GM12873 (cell line): ENCODE measurements around the gene ADORA2A.

Source experiments
- CTCF ChIP-seq: IDR thresholded peaks from 2 replicates; pipeline ENCODE4 v1.5.1; 2012; ENCODE audit warnings: low read depth, mild to moderate bottlenecking, moderate library complexity, low read length, control low read depth; ENCODE audit not compliant: insufficient read depth; ENCODE audit errors: missing control alignments

ADORA2A gene

GRCh38 chr22:24424901-24425775, 2.3 kb upstream of the ADORA2A start:
- TF ChIP-seq CTCF = no peak

- no peak for TF ChIP-seq CTCF
Measured at GRCh38 chr22:24426436-24426835, 963 bp upstream of the ADORA2A start.

DNA sequence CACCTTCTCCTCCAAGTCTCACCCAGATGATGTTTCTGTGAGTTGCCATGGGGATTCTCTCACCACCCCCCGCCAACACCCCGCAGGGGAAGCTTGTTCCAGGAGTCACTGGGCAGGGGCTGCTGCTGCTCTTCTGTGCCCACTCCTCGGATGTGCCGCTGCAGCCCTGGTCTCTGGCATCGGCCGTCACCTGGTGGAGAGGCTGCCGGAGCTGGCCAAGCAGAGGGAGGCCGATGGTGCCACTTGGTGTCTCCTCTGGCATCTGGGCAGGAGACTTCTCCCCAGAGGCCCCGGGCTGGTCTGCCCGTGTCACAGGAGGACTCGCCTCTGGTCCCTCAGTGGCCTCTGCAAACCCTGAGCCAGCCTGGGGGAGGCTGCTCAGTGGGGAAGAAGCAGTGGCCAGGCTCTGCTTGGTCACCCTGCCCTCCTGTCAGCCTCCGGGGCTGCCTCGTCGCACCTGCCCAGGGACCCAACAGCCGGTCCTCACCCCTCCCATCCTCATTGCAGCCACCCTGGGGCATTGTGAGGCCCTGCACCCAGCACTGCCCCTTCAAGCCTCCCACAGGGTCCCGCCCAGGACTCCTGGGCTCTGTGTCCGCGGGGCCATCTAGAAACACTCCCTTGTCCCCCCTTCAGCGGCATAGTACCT, 424 bp upstream of the ADORA2A start:
- no peak for TF ChIP-seq CTCF

- TF ChIP-seq CTCF = no peak
Measured at GRCh38 chr22:24428751-24429410, 1.5 kb downstream of the ADORA2A start.

DNA sequence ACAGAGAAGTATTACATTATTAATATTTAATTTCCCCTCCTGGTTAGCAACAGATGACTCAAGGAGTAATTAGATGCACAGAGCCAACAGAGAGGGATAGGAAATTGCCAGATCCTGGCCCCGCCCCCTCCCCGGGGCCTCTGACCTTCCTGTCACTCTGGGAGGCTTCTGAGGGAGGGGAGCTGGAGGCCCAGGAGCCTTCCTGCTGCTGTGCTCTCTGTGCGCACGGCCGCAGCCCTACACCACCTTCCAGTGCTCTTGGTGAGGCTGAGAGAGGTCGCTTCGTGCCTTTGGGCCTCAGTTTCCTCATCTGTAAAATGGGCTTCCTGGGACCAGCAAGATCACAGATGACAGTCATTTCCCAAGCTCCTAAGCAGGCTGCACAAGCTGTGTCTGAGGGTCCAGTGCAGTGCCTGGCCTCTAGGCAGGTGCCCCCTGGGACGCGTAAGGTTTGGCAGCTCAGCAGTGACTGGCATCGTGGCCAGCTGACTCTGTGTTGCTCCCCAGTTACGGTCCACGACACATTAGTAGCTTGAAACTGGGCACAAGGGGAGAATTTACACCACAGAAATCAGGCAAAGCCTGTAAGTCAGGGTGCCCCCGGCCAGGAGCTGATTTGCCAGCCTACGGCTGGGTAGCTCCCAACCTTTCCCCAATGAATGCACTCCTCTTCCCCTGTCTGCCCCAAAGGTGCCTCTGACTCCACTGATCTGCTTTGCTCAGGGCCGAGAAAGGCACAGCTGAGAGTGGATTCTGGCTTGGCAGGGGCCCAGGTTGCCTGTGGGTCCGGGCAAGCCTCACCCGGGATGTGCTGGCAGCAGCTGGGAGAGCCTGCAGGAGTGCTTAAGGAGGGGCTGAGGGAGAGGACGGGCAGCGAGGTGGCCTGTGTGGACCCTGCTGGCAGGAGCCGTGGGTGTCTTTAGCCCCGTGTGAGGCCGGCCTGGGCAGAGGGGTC, 2.3 kb downstream of the ADORA2A start:
- TF ChIP-seq CTCF = no peak

DNA sequence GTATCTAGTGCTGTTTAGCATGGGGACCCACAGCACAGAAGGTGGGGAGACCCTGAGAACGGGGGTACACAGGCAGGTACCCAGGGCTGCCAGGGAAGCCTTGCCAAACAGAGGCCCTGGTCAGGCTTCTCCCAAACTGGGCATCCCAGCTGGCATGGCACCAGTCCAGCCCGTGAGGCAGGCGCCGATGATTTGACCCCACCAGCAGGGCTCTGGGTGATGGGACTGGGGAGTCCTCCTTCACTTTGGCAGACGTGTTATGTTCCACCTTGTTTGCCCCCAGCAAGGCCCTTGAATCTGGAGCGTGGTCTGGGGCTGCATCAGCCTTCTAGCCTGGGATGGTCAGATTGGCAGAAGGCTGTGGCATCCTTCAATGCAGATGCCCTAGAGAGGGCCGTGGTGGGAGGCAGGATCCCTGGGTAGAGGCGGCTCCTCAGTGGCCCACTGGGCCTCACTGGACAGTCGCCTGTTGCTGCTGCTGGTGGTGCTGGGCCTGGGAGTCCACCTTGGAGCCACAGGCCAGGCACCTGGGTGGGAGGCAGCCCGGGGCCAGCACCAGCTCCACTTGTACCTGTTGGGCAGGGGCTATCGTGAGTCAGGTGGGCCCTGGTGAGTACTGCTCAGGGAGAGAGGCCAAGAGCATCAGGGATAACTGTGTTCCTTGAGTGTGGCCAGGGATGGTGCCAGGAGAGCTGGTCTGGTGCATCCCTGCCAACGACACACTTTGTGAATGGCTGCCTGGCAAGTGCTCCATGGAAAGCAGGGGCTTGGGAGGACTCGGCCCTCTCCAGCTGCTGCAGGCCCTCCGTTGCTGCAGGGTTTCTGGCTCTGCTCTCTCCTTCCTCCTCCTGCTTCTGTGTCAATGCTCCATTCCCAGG, 3.3 kb downstream of the ADORA2A start:
- TF ChIP-seq CTCF = no peak
